Endothelial cell of umbilical vein (primary cell): ENCODE measurements around the gene MARK3. TPM values are rescaled to one million over a fixed set of nuclear protein-coding genes. Genes with fewer than 3 reads are reported as not detected.

Experiments used
- BruUV-seq: library from RNA; stranded (reverse); fragments of 400-500 nt; replicated peaks from 2 replicates; lab custom pipeline; 2021; lab: Mats Ljungman, UMichigan
- CTCF ChIA-PET: fragments of 300-600, 350-600 bp; sonication (Branson Sonifier 250); formaldehyde crosslinking; loops from one replicate; lab custom pipeline; 2021; ENCODE audit warnings: antibody characterized with exemption, inconsistent platforms; lab: Charles Lee
- POLR2A ChIA-PET: fragments of 300-600, 350-600 bp; sonication (Branson Sonifier 250); formaldehyde crosslinking; loops from one replicate; lab custom pipeline; 2021; ENCODE audit warnings: antibody characterized with exemption, inconsistent platforms; lab: Charles Lee
- DNase-seq: peaks from one replicate; pipeline ENCODE4 v3.0.0-alpha.2; 2011; ENCODE audit warnings: low read depth, low spot score
- FAIRE-seq: peaks from 2 replicates; lab custom pipeline; 2011; peaks lifted over from hg19 to GRCh38; lab: Jason Lieb, UNC
- H2AFZ ChIP-seq: 2 replicates; pipeline ENCODE4 v1.6.0; 2012; ENCODE audit warnings: low read depth, low read length, control low read depth, inconsistent platforms
- H3K27ac ChIP-seq: 2 replicates; pipeline ENCODE4 v1.5.1; 2011; ENCODE audit warnings: low read depth, mild to moderate bottlenecking, control low read depth, low read length, moderate library complexity; ENCODE audit not compliant: insufficient read depth
- H3K27me3 ChIP-seq, 2 experiments: 2 replicates each; pipeline versions ENCODE4 v1.6.0 to v1.6.1; 2011; ENCODE audit warnings: low read length in 2 of 2, mixed read lengths in 1 of 2; ENCODE audit not compliant: control insufficient read depth in 2 of 2, insufficient read depth in 2 of 2
- H3K36me3 ChIP-seq, 2 experiments: 2 replicates in 1 of 2; 3 replicates in 1 of 2; pipeline ENCODE4 v1.5.1; 2011; ENCODE audit warnings: low read length in 2 of 2, mild to moderate bottlenecking in 1 of 2, moderate library complexity in 1 of 2; ENCODE audit not compliant: control insufficient read depth in 2 of 2, insufficient read depth in 2 of 2; ENCODE audit errors: extremely low read depth in 1 of 2
- H3K4me1 ChIP-seq: 3 replicates; pipeline ENCODE4 v1.5.1; 2011; ENCODE audit warnings: mild to moderate bottlenecking, low read length; ENCODE audit not compliant: control insufficient read depth, insufficient read depth; ENCODE audit errors: extremely low read depth
- H3K4me2 ChIP-seq: 2 replicates; pipeline ENCODE4 v1.6.1; 2011; ENCODE audit warnings: low read length, control low read depth, mixed read lengths; ENCODE audit not compliant: insufficient read depth
- H3K4me3 ChIP-seq, 3 experiments: fragments of 200-600 bp in 1 of 3; sonication (generic), shearing (Covaris generic) in 1 of 3; replicated peaks in 1 of 3; 2 replicates each; pipeline ENCODE4 v1.5.1; 2011 to 2016; ENCODE audit warnings: control low read depth in 3 of 3, low read length in 3 of 3, mild to moderate bottlenecking in 2 of 3, inconsistent platforms in 1 of 3, low read depth in 1 of 3, moderate library complexity in 1 of 3; ENCODE audit not compliant: insufficient read depth in 1 of 3
- H3K79me2 ChIP-seq: 2 replicates; pipeline ENCODE4 v1.6.0; 2012; ENCODE audit warnings: low read length, inconsistent platforms; ENCODE audit not compliant: control insufficient read depth, insufficient read depth
- H3K9ac ChIP-seq: replicated peaks from 2 replicates; pipeline ENCODE3; 2011; ENCODE audit warnings: low read length, control low read depth; ENCODE audit not compliant: insufficient read depth; ENCODE audit errors: extremely low read depth
- H3K9me1 ChIP-seq: replicated peaks from 3 replicates; pipeline ENCODE4 v1.6.0; 2011; ENCODE audit warnings: mild to moderate bottlenecking, low read length; ENCODE audit not compliant: control insufficient read depth, insufficient read depth; ENCODE audit errors: extremely low read depth
- H3K9me3 ChIP-seq: replicated peaks from 2 replicates; pipeline ENCODE4 v1.5.1; 2012; ENCODE audit warnings: low read length, inconsistent platforms; ENCODE audit not compliant: control insufficient read depth, insufficient read depth
- H4K20me1 ChIP-seq: replicated peaks from 2 replicates; pipeline ENCODE3; 2011; ENCODE audit warnings: mild to moderate bottlenecking, low read length; ENCODE audit not compliant: control insufficient read depth, insufficient read depth; ENCODE audit errors: extremely low read depth
- EZH2 ChIP-seq: IDR thresholded peaks from 2 replicates; pipeline ENCODE4 v1.6.1; 2012; ENCODE audit warnings: borderline replicate concordance, low read depth, mild to moderate bottlenecking, moderate library complexity, low read length, inconsistent platforms; ENCODE audit not compliant: severe bottlenecking
- FOS ChIP-seq: IDR thresholded peaks from 2 replicates; pipeline ENCODE4 v1.6.1; 2011; ENCODE audit warnings: mild to moderate bottlenecking, low read length, moderate library complexity, borderline replicate concordance; ENCODE audit not compliant: insufficient read depth
- GATA2 ChIP-seq: IDR thresholded peaks from 2 replicates; pipeline ENCODE4 v1.7.0; 2011; ENCODE audit warnings: low read depth, mild to moderate bottlenecking, moderate library complexity, mixed read lengths, low read length; ENCODE audit not compliant: insufficient read length, insufficient read depth
- JUN ChIP-seq: IDR thresholded peaks from 2 replicates; pipeline ENCODE4 v1.6.1; 2011; ENCODE audit warnings: borderline replicate concordance, low read depth; ENCODE audit not compliant: insufficient read length, insufficient read depth
- MYC ChIP-seq: IDR thresholded peaks from one replicate; pipeline ENCODE4 v1.6.1; 2011; ENCODE audit warnings: mild to moderate bottlenecking, low read depth, low read length
- POLR2A ChIP-seq: IDR thresholded peaks from 2 replicates; pipeline ENCODE4 v1.6.1; 2012; ENCODE audit warnings: low read depth, mild to moderate bottlenecking, control low read depth, low read length
- POLR2AphosphoS5 ChIP-seq: IDR thresholded peaks from 2 replicates; pipeline ENCODE4 v1.6.1; 2012; ENCODE audit warnings: low read depth, mild to moderate bottlenecking, control low read depth, low read length, moderate library complexity; ENCODE audit not compliant: insufficient read depth
- dilution Hi-C: fragments of 300-500 bp; cut with MboI; formaldehyde crosslinking; loops from one replicate; pipeline ENCODE4 v1.15.0; 2019; ENCODE audit warnings: low sequenced_read_pairs; ENCODE audit not compliant: extremely low pct_ligation_motif_present
- intact Hi-C: fragments of 100-400 bp; cut with micrococcal nuclease; formaldehyde crosslinking; loops from one replicate; pipeline ENCODE4 v1.10.0; 2022
- polyA plus RNA-seq, 4 experiments: library from polyadenylated mRNA; depleted of rRNA in 3 of 4; stranded (reverse) in 3 of 4; unstranded in 1 of 4; fragments of >200 nt; gene quantifications; 2 replicates each; pipeline versions ENCODE4 v1.2.1 to v1.2.3, GENCODE V29; 2011 to 2012; ENCODE audit warnings: missing spikeins in 1 of 4
- total RNA-seq: library from RNA; stranded (reverse); gene quantifications from 2 replicates; pipeline ENCODE4 v1.2.3, GENCODE V29; 2021
- TF ChIP-seq, protein P1 (sequence below), 2 donors: IDR thresholded peaks; 1 replicate in 1 of 2; 2 replicates in 1 of 2; pipeline ENCODE4 v1.5.1; 2011; ENCODE audit warnings: low read length in 2 of 2, mild to moderate bottlenecking in 2 of 2, moderate library complexity in 2 of 2, control low read depth in 1 of 2, inconsistent platforms in 1 of 2, low read depth in 1 of 2; ENCODE audit not compliant: insufficient read depth in 1 of 2; ENCODE audit errors: extremely low read depth in 1 of 2
- TF ChIP-seq, protein P2 (sequence below): IDR thresholded peaks from 2 replicates; pipeline ENCODE4 v1.6.1; 2011; ENCODE audit not compliant: insufficient read depth, insufficient read length

MARK3 gene
- total and polyA plus RNA-seq, 2 donors (not counting 3 experiments of a cell fraction or from before 2014, with no cell fraction given) = 46.6 to 96.1 TPM

DNA sequence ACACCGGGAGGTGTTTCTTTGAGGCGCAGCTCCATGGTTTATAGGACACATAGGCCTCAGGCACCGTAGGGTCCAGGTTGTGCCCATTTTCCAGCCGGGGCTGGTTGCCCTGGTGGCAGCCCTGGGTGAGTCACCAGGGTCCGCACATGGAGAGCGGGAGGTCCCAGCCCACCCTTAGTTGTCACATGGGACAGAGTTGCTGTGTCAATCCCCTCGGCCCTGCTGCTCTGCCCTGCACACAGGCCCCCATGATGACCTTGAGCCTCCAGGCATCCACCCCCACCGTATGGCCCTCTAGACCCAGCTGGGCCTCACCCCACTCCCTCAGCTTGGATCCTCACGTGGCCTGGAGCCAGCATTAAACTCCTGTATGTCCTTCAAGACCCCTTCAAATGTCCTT is 151.5 kb downstream of the MARK3 start:
- H3K27me3 ChIP-seq = no peaks in the 10 kb centered on the region

More for the DNA sequence above, 151.5 kb downstream of the MARK3 start:
- ChIA-PET CTCF (interaction anchor here (3.7 to 5.5 kb wide), 2 partner anchors 12 to 18 kb away, joined by 17 to 33 read pairs; no protein-coding TSS in a partner anchor), POLR2A (no interaction called here)
- Histone ChIP-seq H3K4me3 (no peak overlapping the region), H3K9me3 (no peaks in the 10 kb centered on the region), H3K4me2 (no peak overlapping the region), H4K20me1 (no peaks in the 10 kb centered on the region), H3K36me3 (peaks cover 0 to 2% of the 10 kb centered on the region in 2 experiments), H2AFZ (no peak overlapping the region), H3K4me1 (no peaks in the 10 kb centered on the region), H3K79me2 (no peaks in the 10 kb centered on the region), H3K9ac (no peak overlapping the region), H3K9me1 (no peaks in the 10 kb centered on the region), H3K27ac (no peak overlapping the region)
- BruUV-seq = no TSS peak
- TF ChIP-seq, protein P1, sequence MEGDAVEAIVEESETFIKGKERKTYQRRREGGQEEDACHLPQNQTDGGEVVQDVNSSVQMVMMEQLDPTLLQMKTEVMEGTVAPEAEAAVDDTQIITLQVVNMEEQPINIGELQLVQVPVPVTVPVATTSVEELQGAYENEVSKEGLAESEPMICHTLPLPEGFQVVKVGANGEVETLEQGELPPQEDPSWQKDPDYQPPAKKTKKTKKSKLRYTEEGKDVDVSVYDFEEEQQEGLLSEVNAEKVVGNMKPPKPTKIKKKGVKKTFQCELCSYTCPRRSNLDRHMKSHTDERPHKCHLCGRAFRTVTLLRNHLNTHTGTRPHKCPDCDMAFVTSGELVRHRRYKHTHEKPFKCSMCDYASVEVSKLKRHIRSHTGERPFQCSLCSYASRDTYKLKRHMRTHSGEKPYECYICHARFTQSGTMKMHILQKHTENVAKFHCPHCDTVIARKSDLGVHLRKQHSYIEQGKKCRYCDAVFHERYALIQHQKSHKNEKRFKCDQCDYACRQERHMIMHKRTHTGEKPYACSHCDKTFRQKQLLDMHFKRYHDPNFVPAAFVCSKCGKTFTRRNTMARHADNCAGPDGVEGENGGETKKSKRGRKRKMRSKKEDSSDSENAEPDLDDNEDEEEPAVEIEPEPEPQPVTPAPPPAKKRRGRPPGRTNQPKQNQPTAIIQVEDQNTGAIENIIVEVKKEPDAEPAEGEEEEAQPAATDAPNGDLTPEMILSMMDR (IDR thresholded peaks at IDR 0.05; ENCODE audit: extremely low read depth in 1 of 2, insufficient read depth in 1 of 2, low read depth in 1 of 2, low read length in 2 of 2) = no peak
- TF ChIP-seq, protein P2, sequence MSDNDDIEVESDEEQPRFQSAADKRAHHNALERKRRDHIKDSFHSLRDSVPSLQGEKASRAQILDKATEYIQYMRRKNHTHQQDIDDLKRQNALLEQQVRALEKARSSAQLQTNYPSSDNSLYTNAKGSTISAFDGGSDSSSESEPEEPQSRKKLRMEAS = no peak
- TF ChIP-seq FOS = no peak
- TF ChIP-seq GATA2 = no peak
- no peak for TF ChIP-seq POLR2A
- no peak for TF ChIP-seq MYC
- no peak for TF ChIP-seq JUN
- no peak for TF ChIP-seq POLR2AphosphoS5
- TF ChIP-seq EZH2 = no peak
- DNase-seq = no peak
- no peak for FAIRE-seq
- intact Hi-C loops (no loop called here), dilution Hi-C loops (no loop called here)
